ENCODE data around the gene MVD. TPM values are rescaled to one million over a fixed set of nuclear protein-coding genes. Genes with fewer than 3 reads are reported as not detected.

The MVD gene
- total RNA-seq, 1 experiment from 2014 or later: 119 TPM

GRCh38 chr16:88702371-88703210 lies 39.7 kb upstream of the MVD start:
- Histone ChIP-seq H3K9me3 (ENCODE audit: control insufficient read depth in 1 of 2, insufficient read depth in 1 of 2, low read depth in 1 of 2, low read length in 2 of 2) (no peaks in the 10 kb centered on the region), H3K9ac (ENCODE audit: low read length) (no peak overlapping the region), H3K9me2 (ENCODE audit: insufficient read depth) (no peaks in the 10 kb centered on the region), H3K27ac (ENCODE audit: low read depth, low read length) (no peak overlapping the region), H3K36me3 (ENCODE audit: control insufficient read depth in 1 of 2, insufficient read depth in 2 of 2, low read length in 2 of 2) (peaks cover 2 to 3% of the 10 kb centered on the region in 2 experiments; a peak in 1 of 4 replicates), H2AFZ (ENCODE audit: low read depth, low read length, poor library complexity, severe bottlenecking) (no peak overlapping the region), H3K4me3 (replicated peaks in 1 of 2; ENCODE audit: low read depth in 1 of 2, low read length in 2 of 2) (no peak overlapping the region), H3K27me3 (ENCODE audit: insufficient read depth, low read length) (no peaks in the 10 kb centered on the region), H3K4me1 (ENCODE audit: control insufficient read depth in 1 of 2, insufficient read depth in 2 of 2, low read length in 2 of 2) (peaks cover 14 to 15% of the 10 kb centered on the region in 2 experiments), H3K79me2 (ENCODE audit: insufficient read depth, low read length) (peaks cover 22% of the 10 kb centered on the region), H4K20me1 (ENCODE audit: insufficient read depth) (no peaks in the 10 kb centered on the region), H3K4me2 (ENCODE audit: low read length) (no peak overlapping the region)
- RAD21 ChIA-PET (ENCODE audit: low non-redundant PET in 1 of 2, low total read pairs in 2 of 2, uncharacterized antibody in 2 of 2, unreplicated experiment in 2 of 2): no interaction called here
- DNase-seq (ENCODE audit: low read depth, low spot score) (no peak), ATAC-seq (no peak)
- TF ChIP-seq EZH2 (IDR thresholded peaks at IDR 0.05): no peak
- no peak for TF ChIP-seq EGR1 (IDR thresholded peaks at IDR 0.05; ENCODE audit: low read depth)
- no peak for TF ChIP-seq CBX3 (IDR thresholded peaks at IDR 0.05; ENCODE audit: low read depth)
- TF ChIP-seq SIN3A (IDR thresholded peaks at IDR 0.05; ENCODE audit: low read depth): no peak
- no peak for TF ChIP-seq REST (IDR thresholded peaks at IDR 0.05; ENCODE audit: low read depth)
- TF ChIP-seq CTCF (IDR thresholded peaks at IDR 0.05 in 2 of 3, conservative IDR thresholded peaks at IDR 0.05 in 1 of 3; ENCODE audit: borderline replicate concordance in 1 of 3, insufficient read depth in 1 of 3, low read depth in 2 of 3, low read length in 2 of 3): no peak
- TF ChIP-seq ATF3 (IDR thresholded peaks at IDR 0.05): no peak
- TF ChIP-seq ZNF274 (IDR thresholded peaks at IDR 0.05; ENCODE audit: low read depth, low read length): no peak
- TF ChIP-seq ZFX (IDR thresholded peaks at IDR 0.05): no peak
- no peak for TF ChIP-seq ELF1 (IDR thresholded peaks at IDR 0.05; ENCODE audit: borderline replicate concordance, low read depth)
- no peak for TF ChIP-seq YY1 (IDR thresholded peaks at IDR 0.05; ENCODE audit: extremely low read depth, insufficient replicate concordance, low read depth, low read length)
- no peak for TF ChIP-seq TCF7L2 (IDR thresholded peaks at IDR 0.05; ENCODE audit: borderline replicate concordance, extremely low read depth, insufficient read depth, insufficient read length)
- no peak for TF ChIP-seq JUND (IDR thresholded peaks at IDR 0.05)
- TF ChIP-seq POLR2A (IDR thresholded peaks at IDR 0.05; ENCODE audit: borderline replicate concordance, extremely low read depth, insufficient read depth, insufficient read length): no peak
- no peak for TF ChIP-seq EZH2phosphoT487 (IDR thresholded peaks at IDR 0.05; ENCODE audit: borderline replicate concordance)
- no peak for TF ChIP-seq POLR2AphosphoS5 (IDR thresholded peaks at IDR 0.05; ENCODE audit: low read depth, low read length)
- TF ChIP-seq FOSL1 (IDR thresholded peaks at IDR 0.05; ENCODE audit: low read depth): no peak
- no peak for TF ChIP-seq MAX (IDR thresholded peaks at IDR 0.05)
- intact Hi-C loops (cut with micrococcal nuclease): no loop called here
- CTCF ChIA-PET: interaction anchor here (0.6 kb wide), 1 partner anchor 142 kb away, joined by 3 read pairs; no protein-coding TSS in a partner anchor
- BruUV-seq (replicated peaks): no TSS peak
- POLR2A ChIA-PET: no interaction called here
